Sigmoid colon (tissue), 7 donors: ENCODE measurements around the gene AUTS2. TPM values are rescaled to one million over a fixed set of nuclear protein-coding genes. Genes with fewer than 3 reads are reported as not detected.

ENCODE experiments used
- DNase-seq: peaks from one replicate; pipeline ENCODE4 v3.0.0-alpha.2; 2019
- H3K27ac ChIP-seq, 4 donors: fragments of 200-600 bp; sonication (generic); one replicate each; pipeline ENCODE4 v1.5.1; 2016 to 2019; ENCODE audit warnings: mild to moderate bottlenecking in 1 of 4
- H3K27me3 ChIP-seq, 3 donors: fragments of 200-600 bp; sonication (generic); one replicate each; pipeline ENCODE4 v1.5.1; 2019; ENCODE audit warnings: mild to moderate bottlenecking in 1 of 3
- H3K36me3 ChIP-seq, 4 donors: fragments of 200-600 bp; sonication (generic); one replicate each; pipeline ENCODE4 v1.5.1; 2016 to 2019
- H3K4me1 ChIP-seq, 4 donors: fragments of 200-600 bp; sonication (generic); one replicate each; pipeline ENCODE4 v1.5.1; 2017 to 2019
- H3K4me3 ChIP-seq, 4 donors: fragments of 200-600 bp; sonication (generic); one replicate each; pipeline ENCODE4 v1.5.1; 2017 to 2019; ENCODE audit warnings: mild to moderate bottlenecking in 2 of 4, moderate library complexity in 1 of 4
- H3K9me3 ChIP-seq, 4 donors: fragments of 200-600 bp in 3 of 4; sonication (generic) in 3 of 4; one replicate each; pipeline versions ENCODE4 v1.5.1 to v1.6.1; 2013 to 2019
- CTCF ChIP-seq, 4 experiments: fragments of 450-650 bp in 3 of 4; fragments of 200-600 bp in 1 of 4; IDR thresholded peaks; one replicate each; pipeline ENCODE4 v1.5.1; 2016 to 2019; ENCODE audit warnings: antibody characterized with exemption in 4 of 4, mild to moderate bottlenecking in 3 of 4, moderate library complexity in 2 of 4
- EP300 ChIP-seq, 4 donors: sonication (generic); formaldehyde crosslinking; IDR thresholded peaks; one replicate each; pipeline ENCODE4 v1.6.1; 2017; ENCODE audit warnings: antibody characterized with exemption in 4 of 4
- POLR2A ChIP-seq, 2 donors: fragments of 450-650 bp; IDR thresholded peaks; one replicate each; pipeline ENCODE4 v1.6.1; 2016; ENCODE audit warnings: antibody characterized with exemption in 2 of 2, mild to moderate bottlenecking in 2 of 2, moderate library complexity in 2 of 2
- POLR2AphosphoS5 ChIP-seq, 4 donors: sonication (generic); formaldehyde crosslinking; IDR thresholded peaks; one replicate each; pipeline ENCODE4 v1.6.1; 2017; ENCODE audit warnings: antibody characterized with exemption in 4 of 4
- WGBS, 2 donors: extraction: QIAGEN DNeasy Blood & Tissue Kit; methylation state at CpG; one replicate each; pipeline ENCODE4 v1.1.7; 2013; 5-methylcytosine and 5-hydroxymethylcytosine counted together
- intact Hi-C: fragments of 100-400 bp; cut with DNase I; formaldehyde crosslinking; loops from one replicate; pipeline ENCODE4 v1.15.1; 2023
- polyA plus RNA-seq, 3 donors: library from polyadenylated mRNA; stranded (reverse); fragments of 200-250 nt; gene quantifications; one replicate each; pipeline ENCODE4 v1.2.3, GENCODE V29; 2013
- total RNA-seq, 4 donors: library from RNA; depleted of rRNA; stranded (reverse); fragments of >200 nt; gene quantifications; one replicate each; pipeline ENCODE4 v1.1.0, GENCODE V29; 2016
- donor health status: healthy with polysubstance abuse.
- donor health status: Bipolar disorder and iron deficiency.
- donor health status: healthy.

Gene AUTS2
- total and polyA plus RNA-seq, 7 donors: 3.6 to 55.7 (median 25.5) TPM

GRCh38 chr7:70340236-70340635 is 742.0 kb downstream of the AUTS2 start:
- H3K36me3 ChIP-seq: no peaks in the 10 kb centered on the region
- H3K27ac ChIP-seq: no peak overlapping the region
- H3K9me3 ChIP-seq: no peaks in the 10 kb centered on the region
- no peaks in the 10 kb centered on the region for H3K4me1 ChIP-seq
- TF ChIP-seq EP300 (IDR thresholded peaks at IDR 0.05) (no peak), POLR2AphosphoS5 (IDR thresholded peaks at IDR 0.05) (no peak), POLR2A (IDR thresholded peaks at IDR 0.05) (no peak), CTCF (IDR thresholded peaks at IDR 0.05) (no peak)
- no peak overlapping the region for H3K4me3 ChIP-seq
- no peaks in the 10 kb centered on the region for H3K27me3 ChIP-seq
- 92 to 96% methylated on average over 3 of the region's 3 CpGs for WGBS, 2 donors
- no peak for DNase-seq
- intact Hi-C loops: no loop called here

- intact Hi-C loops: no loop called here
- H3K27ac ChIP-seq: no peak overlapping the region
- no peaks in the 10 kb centered on the region for H3K4me1 ChIP-seq
- no peak overlapping the region for H3K4me3 ChIP-seq
- no peaks in the 10 kb centered on the region for H3K9me3 ChIP-seq
- 96% methylated on average over 2 of the region's 2 CpGs for WGBS, 2 donors
- H3K36me3 ChIP-seq: no peaks in the 10 kb centered on the region
- H3K27me3 ChIP-seq: no peaks in the 10 kb centered on the region
- no peak for TF ChIP-seq POLR2AphosphoS5 (IDR thresholded peaks at IDR 0.05)
- no peak for TF ChIP-seq EP300 (IDR thresholded peaks at IDR 0.05)
- TF ChIP-seq CTCF (IDR thresholded peaks at IDR 0.05): no peak
- no peak for TF ChIP-seq POLR2A (IDR thresholded peaks at IDR 0.05)
- no peak for DNase-seq
These were observed 743.2 kb downstream of the AUTS2 start for GRCh38 chr7:70341446-70341845.

- H3K27ac ChIP-seq: no peak overlapping the region
- H3K36me3 ChIP-seq: no peaks in the 10 kb centered on the region
- TF ChIP-seq EP300 (IDR thresholded peaks at IDR 0.05) (no peak), POLR2A (IDR thresholded peaks at IDR 0.05) (no peak), POLR2AphosphoS5 (IDR thresholded peaks at IDR 0.05) (no peak)
- no peak overlapping the region for H3K4me3 ChIP-seq
- WGBS, 2 donors: 45 to 73% methylated on average over 2 of the region's 2 CpGs
- no peaks in the 10 kb centered on the region for H3K27me3 ChIP-seq
- no peak for DNase-seq
- intact Hi-C loops: no loop called here
- H3K4me1 ChIP-seq: no peaks in the 10 kb centered on the region
- H3K9me3 ChIP-seq: no peaks in the 10 kb centered on the region
These were observed 745.2 kb downstream of the AUTS2 start for GRCh38 chr7:70343519-70343918.

- 88 to 89% methylated on average over 2 of the region's 2 CpGs for WGBS, 2 donors
- intact Hi-C loops: no loop called here
- DNase-seq: no peak
These were observed 746.5 kb downstream of the AUTS2 start for GRCh38 chr7:70344726-70345125.

GRCh38 chr7:70346844-70347462 is 748.7 kb downstream of the AUTS2 start:
- H3K27ac ChIP-seq: no peak overlapping the region
- intact Hi-C loops: no loop called here
- no peak for DNase-seq
- no peaks in the 10 kb centered on the region for H3K9me3 ChIP-seq
- no peaks in the 10 kb centered on the region for H3K4me1 ChIP-seq
- H3K4me3 ChIP-seq: no peak overlapping the region
- no peak for TF ChIP-seq POLR2AphosphoS5 (IDR thresholded peaks at IDR 0.05)
- H3K36me3 ChIP-seq: no peaks in the 10 kb centered on the region
- no peaks in the 10 kb centered on the region for H3K27me3 ChIP-seq
- WGBS, 2 donors: 87 to 91% methylated on average over 5 of the region's 5 CpGs

More at GRCh38 chr7:70344726-70345125, 746.5 kb downstream of the AUTS2 start:
- no peak overlapping the region for H3K27ac ChIP-seq
- H3K9me3 ChIP-seq: no peaks in the 10 kb centered on the region
- no peaks in the 10 kb centered on the region for H3K36me3 ChIP-seq
- H3K27me3 ChIP-seq: no peaks in the 10 kb centered on the region
- H3K4me1 ChIP-seq: no peaks in the 10 kb centered on the region
- H3K4me3 ChIP-seq: no peak overlapping the region
- TF ChIP-seq EP300 (IDR thresholded peaks at IDR 0.05) (no peak), POLR2AphosphoS5 (IDR thresholded peaks at IDR 0.05) (no peak), CTCF (IDR thresholded peaks at IDR 0.05) (no peak), POLR2A (IDR thresholded peaks at IDR 0.05) (no peak)
